Ishikawa (cell line): ENCODE data around the gene GAGE12H.

Experiments used
- CEBPB ChIP-seq: IDR thresholded peaks from 2 replicates; pipeline ENCODE4 v1.6.1; 2012
- CREB1 ChIP-seq: IDR thresholded peaks from 2 replicates; pipeline ENCODE4 v1.6.1; 2012; ENCODE audit warnings: low read depth
- EGR1 ChIP-seq: IDR thresholded peaks from 2 replicates; pipeline ENCODE4 v1.6.1; 2012
- EP300 ChIP-seq: IDR thresholded peaks from 2 replicates; pipeline ENCODE4 v1.6.1; 2012; ENCODE audit warnings: borderline replicate concordance
- FOXM1 ChIP-seq: IDR thresholded peaks from 2 replicates; pipeline ENCODE4 v1.6.1; 2012; ENCODE audit warnings: low read depth, borderline replicate concordance
- NFIC ChIP-seq: IDR thresholded peaks from 2 replicates; pipeline ENCODE4 v1.6.1; 2012
- RAD21 ChIP-seq: IDR thresholded peaks from 2 replicates; pipeline ENCODE4 v1.6.1; 2012; ENCODE audit warnings: low read depth
- TAF1 ChIP-seq: IDR thresholded peaks from 2 replicates; pipeline ENCODE4 v1.6.1; 2012; ENCODE audit warnings: low read depth, mild to moderate bottlenecking
- TCF12 ChIP-seq: IDR thresholded peaks from 2 replicates; pipeline ENCODE4 v1.6.1; 2012; ENCODE audit warnings: low read depth
- YY1 ChIP-seq: IDR thresholded peaks from 2 replicates; pipeline ENCODE4 v1.6.1; 2012; ENCODE audit warnings: low read depth
- ZBTB7A ChIP-seq: IDR thresholded peaks from 2 replicates; pipeline ENCODE4 v1.6.1; 2012; ENCODE audit warnings: low read depth
- TF ChIP-seq, protein P1 (sequence below): IDR thresholded peaks from 2 replicates; pipeline ENCODE4 v1.6.1; 2012
- TF ChIP-seq, protein P2 (sequence below): IDR thresholded peaks from 2 replicates; pipeline ENCODE4 v1.6.1; 2012
- TF ChIP-seq, protein P3 (sequence below): IDR thresholded peaks from 2 replicates; pipeline ENCODE4 v1.6.1; 2012; ENCODE audit warnings: low read depth, mild to moderate bottlenecking

DNA sequence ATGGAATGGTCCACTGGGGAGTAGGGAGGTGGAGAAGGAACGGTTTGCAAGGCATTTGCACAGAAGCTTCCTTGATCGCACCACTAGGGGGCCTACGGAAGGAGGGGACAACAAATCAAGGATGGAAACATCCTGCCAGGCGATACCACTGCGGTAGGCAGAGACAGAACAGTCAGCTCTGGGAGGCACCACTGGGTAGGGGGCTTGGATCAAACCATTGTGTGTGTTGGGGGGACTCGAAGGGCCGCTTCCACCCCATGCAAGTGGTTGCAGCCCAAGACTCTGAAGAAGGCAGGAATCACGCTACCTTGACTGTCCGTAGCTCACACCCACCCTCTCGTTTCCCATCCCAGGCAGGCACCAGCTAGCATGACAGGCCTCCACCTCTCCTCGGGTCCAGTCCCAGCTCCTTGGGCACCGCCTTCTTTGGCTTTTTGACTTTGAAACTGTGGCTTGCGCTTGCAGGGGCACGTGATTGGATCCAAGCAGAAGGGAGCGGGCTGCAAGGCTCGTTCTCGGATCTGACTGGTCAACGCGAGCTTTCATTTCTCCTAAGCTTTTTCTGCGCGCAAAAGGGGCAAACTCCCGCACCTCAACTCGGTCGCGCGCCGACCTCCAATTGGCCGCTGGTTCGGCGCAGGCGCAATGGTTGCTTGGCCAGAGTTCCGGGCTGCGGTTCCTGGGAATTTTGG lies 47.5 kb downstream of the GAGE12H start:
- no peak for TF ChIP-seq RAD21
- no peak for TF ChIP-seq EP300
- TF ChIP-seq FOXM1 = no peak
- no peak for TF ChIP-seq TCF12
- no peak for TF ChIP-seq YY1
- TF ChIP-seq, protein P1, sequence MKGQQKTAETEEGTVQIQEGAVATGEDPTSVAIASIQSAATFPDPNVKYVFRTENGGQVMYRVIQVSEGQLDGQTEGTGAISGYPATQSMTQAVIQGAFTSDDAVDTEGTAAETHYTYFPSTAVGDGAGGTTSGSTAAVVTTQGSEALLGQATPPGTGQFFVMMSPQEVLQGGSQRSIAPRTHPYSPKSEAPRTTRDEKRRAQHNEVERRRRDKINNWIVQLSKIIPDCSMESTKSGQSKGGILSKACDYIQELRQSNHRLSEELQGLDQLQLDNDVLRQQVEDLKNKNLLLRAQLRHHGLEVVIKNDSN = no peak
- TF ChIP-seq, protein P2, sequence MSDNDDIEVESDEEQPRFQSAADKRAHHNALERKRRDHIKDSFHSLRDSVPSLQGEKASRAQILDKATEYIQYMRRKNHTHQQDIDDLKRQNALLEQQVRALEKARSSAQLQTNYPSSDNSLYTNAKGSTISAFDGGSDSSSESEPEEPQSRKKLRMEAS = no peak
- TF ChIP-seq TAF1 = no peak
- TF ChIP-seq NFIC = no peak
- TF ChIP-seq ZBTB7A = no peak
- no peak for TF ChIP-seq CEBPB
- TF ChIP-seq, protein P3, sequence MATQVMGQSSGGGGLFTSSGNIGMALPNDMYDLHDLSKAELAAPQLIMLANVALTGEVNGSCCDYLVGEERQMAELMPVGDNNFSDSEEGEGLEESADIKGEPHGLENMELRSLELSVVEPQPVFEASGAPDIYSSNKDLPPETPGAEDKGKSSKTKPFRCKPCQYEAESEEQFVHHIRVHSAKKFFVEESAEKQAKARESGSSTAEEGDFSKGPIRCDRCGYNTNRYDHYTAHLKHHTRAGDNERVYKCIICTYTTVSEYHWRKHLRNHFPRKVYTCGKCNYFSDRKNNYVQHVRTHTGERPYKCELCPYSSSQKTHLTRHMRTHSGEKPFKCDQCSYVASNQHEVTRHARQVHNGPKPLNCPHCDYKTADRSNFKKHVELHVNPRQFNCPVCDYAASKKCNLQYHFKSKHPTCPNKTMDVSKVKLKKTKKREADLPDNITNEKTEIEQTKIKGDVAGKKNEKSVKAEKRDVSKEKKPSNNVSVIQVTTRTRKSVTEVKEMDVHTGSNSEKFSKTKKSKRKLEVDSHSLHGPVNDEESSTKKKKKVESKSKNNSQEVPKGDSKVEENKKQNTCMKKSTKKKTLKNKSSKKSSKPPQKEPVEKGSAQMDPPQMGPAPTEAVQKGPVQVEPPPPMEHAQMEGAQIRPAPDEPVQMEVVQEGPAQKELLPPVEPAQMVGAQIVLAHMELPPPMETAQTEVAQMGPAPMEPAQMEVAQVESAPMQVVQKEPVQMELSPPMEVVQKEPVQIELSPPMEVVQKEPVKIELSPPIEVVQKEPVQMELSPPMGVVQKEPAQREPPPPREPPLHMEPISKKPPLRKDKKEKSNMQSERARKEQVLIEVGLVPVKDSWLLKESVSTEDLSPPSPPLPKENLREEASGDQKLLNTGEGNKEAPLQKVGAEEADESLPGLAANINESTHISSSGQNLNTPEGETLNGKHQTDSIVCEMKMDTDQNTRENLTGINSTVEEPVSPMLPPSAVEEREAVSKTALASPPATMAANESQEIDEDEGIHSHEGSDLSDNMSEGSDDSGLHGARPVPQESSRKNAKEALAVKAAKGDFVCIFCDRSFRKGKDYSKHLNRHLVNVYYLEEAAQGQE = no peak
- no peak for TF ChIP-seq CREB1
- no peak for TF ChIP-seq EGR1
